Spinal cord (tissue), 4 donors: ENCODE measurements around the gene KRTAP9-2. TPM values are rescaled to one million over a fixed set of nuclear protein-coding genes. Genes with fewer than 3 reads are reported as not detected.

ENCODE experiments used
- polyA plus RNA-seq, 2 donors: library from polyadenylated mRNA; unstranded; fragments of 120-200 nt; gene quantifications; one replicate each; pipeline ENCODE4 v1.2.1, GENCODE V29; 2013; ENCODE audit not compliant: insufficient read length in 2 of 2
- small RNA-seq: library from RNA; depleted of rRNA; stranded (forward); fragments of <200 nt; gene quantifications from one replicate; pipeline ENCODE3, GENCODE V24; 2014; ENCODE audit warnings: low replicate concordance
- total RNA-seq, 2 donors: library from RNA; depleted of rRNA in 1 of 2; stranded (reverse); fragments of 120-200 nt in 1 of 2; fragments of >200 nt in 1 of 2; gene quantifications; one replicate each; pipeline versions ENCODE4 v1.2.3 to v1.2.4, GENCODE V29; 2013 to 2014

Gene KRTAP9-2
- total and polyA plus RNA-seq, 4 donors: not detected

Small RNA genes lying within 50 kb of the gene (small RNA-seq; reads per million reads assigned to genes)
- not detected for gene KRTAP4-17P

Other genes with a start within 250 kb of the KRTAP9-2 start
Only the 30 nearest of the 41 such genes appear.
- gene KRTAP2-1, start 179.3 kb upstream of the KRTAP9-2 start, total RNA-seq: not detected
- not detected for gene KRTAP2-1, start 179.3 kb upstream of the KRTAP9-2 start, polyA plus RNA-seq
- gene KRTAP2-2, start 171.4 kb upstream of the KRTAP9-2 start, total RNA-seq: not detected
- not detected for gene KRTAP2-2, start 171.4 kb upstream of the KRTAP9-2 start, polyA plus RNA-seq
- gene KRTAP2-3, start 166.5 kb upstream of the KRTAP9-2 start, total RNA-seq: not detected
- gene KRTAP2-3, start 166.5 kb upstream of the KRTAP9-2 start, polyA plus RNA-seq: not detected
- not detected for gene KRTAP2-4, start 160.8 kb upstream of the KRTAP9-2 start, total RNA-seq
- gene KRTAP2-4, start 160.8 kb upstream of the KRTAP9-2 start, polyA plus RNA-seq: not detected
- not detected for gene KRTAP4-7, start 142.5 kb upstream of the KRTAP9-2 start, total RNA-seq
- gene KRTAP4-7, start 142.5 kb upstream of the KRTAP9-2 start, polyA plus RNA-seq: not detected
- not detected for gene KRTAP4-8, start 128.5 kb upstream of the KRTAP9-2 start, total RNA-seq
- gene KRTAP4-8, start 128.5 kb upstream of the KRTAP9-2 start, polyA plus RNA-seq: not detected
- gene KRTAP4-16, start 124.4 kb upstream of the KRTAP9-2 start, total RNA-seq: not detected
- not detected for gene KRTAP4-16, start 124.4 kb upstream of the KRTAP9-2 start, polyA plus RNA-seq
- not detected for gene KRTAP4-9, start 121.3 kb upstream of the KRTAP9-2 start, total RNA-seq
- gene KRTAP4-9, start 121.3 kb upstream of the KRTAP9-2 start, polyA plus RNA-seq: not detected
- gene KRTAP4-11, start 108.3 kb upstream of the KRTAP9-2 start, total RNA-seq: not detected
- not detected for gene KRTAP4-11, start 108.3 kb upstream of the KRTAP9-2 start, polyA plus RNA-seq
- not detected for gene KRTAP4-12, start 102.5 kb upstream of the KRTAP9-2 start, total RNA-seq
- not detected for gene KRTAP4-12, start 102.5 kb upstream of the KRTAP9-2 start, polyA plus RNA-seq
- gene KRTAP4-6, start 86.1 kb upstream of the KRTAP9-2 start, total RNA-seq: not detected
- gene KRTAP4-6, start 86.1 kb upstream of the KRTAP9-2 start, polyA plus RNA-seq: not detected
- gene KRTAP4-5, start 76.8 kb upstream of the KRTAP9-2 start, total RNA-seq: not detected
- gene KRTAP4-5, start 76.8 kb upstream of the KRTAP9-2 start, polyA plus RNA-seq: not detected
- not detected for gene KRTAP4-4, start 65.9 kb upstream of the KRTAP9-2 start, total RNA-seq
- gene KRTAP4-4, start 65.9 kb upstream of the KRTAP9-2 start, polyA plus RNA-seq: not detected
- gene KRTAP4-3, start 58.4 kb upstream of the KRTAP9-2 start, total RNA-seq: not detected
- not detected for gene KRTAP4-3, start 58.4 kb upstream of the KRTAP9-2 start, polyA plus RNA-seq
- not detected for gene KRTAP4-2, start 48.4 kb upstream of the KRTAP9-2 start, total RNA-seq
- gene KRTAP4-2, start 48.4 kb upstream of the KRTAP9-2 start, polyA plus RNA-seq: not detected
- not detected for gene KRTAP4-1, start 41.7 kb upstream of the KRTAP9-2 start, total RNA-seq
- gene KRTAP4-1, start 41.7 kb upstream of the KRTAP9-2 start, polyA plus RNA-seq: not detected
- not detected for gene KRTAP9-1, start 36.8 kb upstream of the KRTAP9-2 start, total RNA-seq
- not detected for gene KRTAP9-1, start 36.8 kb upstream of the KRTAP9-2 start, polyA plus RNA-seq
- not detected for gene KRTAP9-3, start 5.8 kb downstream of the KRTAP9-2 start, total RNA-seq
- not detected for gene KRTAP9-3, start 5.8 kb downstream of the KRTAP9-2 start, polyA plus RNA-seq
- gene KRTAP9-8, start 11.4 kb downstream of the KRTAP9-2 start, total RNA-seq: not detected
- gene KRTAP9-8, start 11.4 kb downstream of the KRTAP9-2 start, polyA plus RNA-seq: not detected
- not detected for gene KRTAP9-4, start 23.0 kb downstream of the KRTAP9-2 start, total RNA-seq
- gene KRTAP9-4, start 23.0 kb downstream of the KRTAP9-2 start, polyA plus RNA-seq: not detected
- gene KRTAP9-9, start 28.7 kb downstream of the KRTAP9-2 start, total RNA-seq: not detected
- not detected for gene KRTAP9-9, start 28.7 kb downstream of the KRTAP9-2 start, polyA plus RNA-seq
- gene KRTAP9-6, start 38.7 kb downstream of the KRTAP9-2 start, total RNA-seq: not detected
- under 1 TPM in 1 of 2 donors, not detected in 1; 0.17 TPM for gene KRTAP9-6, start 38.7 kb downstream of the KRTAP9-2 start, polyA plus RNA-seq
- gene KRTAP9-7, start 49.0 kb downstream of the KRTAP9-2 start, total RNA-seq: not detected
- gene KRTAP9-7, start 49.0 kb downstream of the KRTAP9-2 start, polyA plus RNA-seq: not detected
- not detected for gene KRTAP29-1, start 76.2 kb downstream of the KRTAP9-2 start, total RNA-seq
- gene KRTAP29-1, start 76.2 kb downstream of the KRTAP9-2 start, polyA plus RNA-seq: not detected
- gene KRTAP16-1, start 82.7 kb downstream of the KRTAP9-2 start, total RNA-seq: not detected
- gene KRTAP16-1, start 82.7 kb downstream of the KRTAP9-2 start, polyA plus RNA-seq: not detected
- gene KRTAP17-1, start 89.1 kb downstream of the KRTAP9-2 start, total RNA-seq: not detected
- not detected for gene KRTAP17-1, start 89.1 kb downstream of the KRTAP9-2 start, polyA plus RNA-seq
- gene KRT33A, start 124.2 kb downstream of the KRTAP9-2 start, total RNA-seq: not detected
- gene KRT33A, start 124.2 kb downstream of the KRTAP9-2 start, polyA plus RNA-seq: not detected
- under 1 TPM in 1 of 2 donors, not detected in 1; 0.20 TPM for gene KRT33B, start 143.2 kb downstream of the KRTAP9-2 start, total RNA-seq
- under 1 TPM in 1 of 2 donors, not detected in 1; 0.44 TPM for gene KRT33B, start 143.2 kb downstream of the KRTAP9-2 start, polyA plus RNA-seq
- not detected for gene KRT34, start 155.7 kb downstream of the KRTAP9-2 start, total RNA-seq
- gene KRT34, start 155.7 kb downstream of the KRTAP9-2 start, polyA plus RNA-seq: not detected
- gene KRT31, start 171.0 kb downstream of the KRTAP9-2 start, total RNA-seq: under 1 TPM in 1 of 2 donors, not detected in 1; 0.11 TPM
- gene KRT31, start 171.0 kb downstream of the KRTAP9-2 start, polyA plus RNA-seq: under 1 TPM in 1 of 2 donors, not detected in 1; 0.15 TPM